ENCODE data around the gene AEBP1. TPM values are rescaled to one million over a fixed set of nuclear protein-coding genes. Genes with fewer than 3 reads are reported as not detected.

The AEBP1 gene
- total RNA-seq: under 1 TPM; 0.30 to 0.38 TPM

DNA sequence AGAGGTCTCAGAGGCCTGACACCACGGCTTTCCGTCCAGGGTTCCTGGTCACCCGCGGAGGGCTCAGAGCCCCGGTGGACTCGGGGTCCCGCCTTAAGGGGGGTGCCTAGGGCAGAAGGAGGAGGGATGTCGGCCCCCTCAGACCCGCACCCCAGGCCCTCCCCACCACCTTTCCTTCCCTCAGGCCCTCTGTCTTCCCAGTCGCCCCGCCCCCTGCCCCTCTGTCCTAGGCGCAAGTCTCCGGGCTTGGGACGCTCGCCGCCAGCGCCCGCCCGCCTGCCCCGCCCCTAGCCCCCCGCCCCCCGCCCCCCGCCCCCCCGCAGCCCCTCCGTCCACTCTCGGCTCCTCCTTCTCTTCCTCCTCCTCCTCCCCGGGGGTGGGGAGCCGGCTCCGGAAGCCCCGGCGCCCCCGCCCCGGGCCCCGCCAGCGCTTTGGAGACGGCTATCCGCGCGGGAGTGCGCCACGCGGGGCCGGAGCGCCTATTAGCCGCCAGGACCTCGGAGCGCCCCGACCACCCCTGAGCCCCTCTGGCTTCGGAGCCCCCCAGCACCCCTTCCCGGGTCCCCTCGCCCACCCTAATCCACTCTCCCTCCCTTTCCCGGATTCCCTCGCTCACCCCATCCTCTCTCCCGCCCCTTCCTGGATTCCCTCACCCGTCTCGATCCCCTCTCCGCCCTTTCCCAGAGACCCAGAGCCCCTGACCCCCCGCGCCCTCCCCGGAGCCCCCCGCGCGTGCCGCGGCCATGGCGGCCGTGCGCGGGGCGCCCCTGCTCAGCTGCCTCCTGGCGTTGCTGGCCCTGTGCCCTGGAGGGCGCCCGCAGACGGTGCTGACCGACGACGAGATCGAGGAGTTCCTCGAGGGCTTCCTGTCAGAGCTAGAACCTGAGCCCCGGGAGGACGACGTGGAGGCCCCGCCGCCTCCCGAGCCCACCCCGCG, at the start of gene AEBP1:
TSS of gene AEBP1 (plus strand) at position 423 of the 937 bp plus-strand sequence. CDS start at position 744, 321 bp downstream.
- Mint-ChIP-seq H3K9me3 (no peaks in the 10 kb centered on the region), H3K4me3 (no peak within 1 kb of the TSS), H3K36me3 (ENCODE audit: low read depth) (no peaks in the 10 kb centered on the region), H3K27me3 (peaks cover 33% of the 10 kb centered on the region), H3K27ac (no peak within 1 kb of the TSS), H3K4me1 (peaks cover 4% of the 10 kb centered on the region)
- CTCF ChIA-PET: no interaction called here
- POLR2A ChIA-PET: interaction anchor here (1.0 to 1.6 kb wide), 3 partner anchors 12 to 60 kb away, joined by 3 to 8 read pairs (median 3); partner anchors contain the start of genes DBNL and POLD2
- no peak for DNase-seq

DNA sequence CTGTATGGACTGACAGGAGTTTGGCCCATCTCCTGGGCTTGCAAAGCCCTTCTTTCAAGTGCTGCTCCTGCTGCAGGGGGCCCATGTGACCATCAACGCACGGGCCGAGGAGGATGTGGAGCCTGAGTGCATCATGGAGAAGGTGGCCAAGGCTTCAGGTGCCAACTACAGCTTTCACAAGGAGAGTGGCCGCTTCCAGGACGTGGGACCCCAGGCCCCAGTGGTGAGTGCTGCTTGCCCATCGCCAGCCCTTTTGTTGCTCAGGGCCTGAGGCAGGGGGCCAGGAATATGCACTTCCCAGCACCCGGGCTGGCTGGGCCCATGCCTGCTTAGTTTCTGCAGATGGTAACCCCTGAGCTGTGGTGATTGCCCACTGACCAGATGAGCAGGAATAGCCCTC, 47.5 kb upstream of the AEBP1 start:
- no peak overlapping the region for H3K4me3 Mint-ChIP-seq
- no peak for DNase-seq
- CTCF ChIA-PET: no interaction called here

DNA sequence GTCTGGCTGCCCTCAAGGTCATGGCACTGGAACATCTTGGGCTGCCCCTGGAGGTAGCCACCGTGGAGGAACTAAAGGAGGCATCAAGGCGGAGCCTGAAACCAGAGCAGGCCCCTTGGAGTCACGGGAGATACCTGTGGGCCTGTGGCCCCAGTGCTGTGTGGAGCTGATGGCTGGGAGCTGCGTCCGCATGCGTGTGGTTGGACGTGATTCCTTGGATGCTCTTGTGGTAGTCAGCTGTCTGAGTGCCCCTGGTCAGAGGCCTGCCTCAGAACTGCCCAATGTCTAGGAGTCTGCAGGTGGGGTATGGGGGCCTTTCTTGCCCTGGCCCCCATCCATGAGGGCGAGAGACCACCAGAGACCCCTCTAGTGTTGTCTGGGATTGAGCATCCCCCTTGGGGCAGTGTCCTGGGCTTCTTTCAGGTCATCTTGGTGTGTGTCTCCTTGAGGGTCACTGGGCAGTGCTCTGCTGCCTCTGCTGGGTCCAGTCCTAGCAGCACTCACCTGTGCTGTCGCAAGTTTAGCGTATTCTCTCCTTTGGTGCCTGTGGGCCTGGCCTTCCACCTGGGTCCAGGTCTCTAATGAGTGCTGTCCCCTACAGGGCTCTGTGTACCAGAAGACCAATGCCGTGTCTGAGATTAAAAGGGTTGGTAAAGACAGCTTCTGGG, 46.8 kb upstream of the AEBP1 start:
- Mint-ChIP-seq H3K36me3 (ENCODE audit: low read depth) (peaks cover 78% of the 10 kb centered on the region), H3K27ac (no peak overlapping the region), H3K4me3 (no peak overlapping the region), H3K9me3 (no peaks in the 10 kb centered on the region), H3K4me1 (peaks cover 12% of the 10 kb centered on the region), H3K27me3 (no peaks in the 10 kb centered on the region)
- DNase-seq: no peak
- ChIA-PET POLR2A (interaction anchor here (1.3 to 2.8 kb wide), 2 partner anchors 9 to 12 kb away, joined by 7 to 10 read pairs; partner anchors contain the start of gene DBNL), CTCF (no interaction called here)

More for the DNA sequence above, 47.5 kb upstream of the AEBP1 start:
- Mint-ChIP-seq H3K27me3 (no peaks in the 10 kb centered on the region), H3K4me1 (peaks cover 16% of the 10 kb centered on the region), H3K36me3 (ENCODE audit: low read depth) (peaks cover 82% of the 10 kb centered on the region), H3K9me3 (no peaks in the 10 kb centered on the region), H3K27ac (no peak overlapping the region)
- POLR2A ChIA-PET: no interaction called here

DNA sequence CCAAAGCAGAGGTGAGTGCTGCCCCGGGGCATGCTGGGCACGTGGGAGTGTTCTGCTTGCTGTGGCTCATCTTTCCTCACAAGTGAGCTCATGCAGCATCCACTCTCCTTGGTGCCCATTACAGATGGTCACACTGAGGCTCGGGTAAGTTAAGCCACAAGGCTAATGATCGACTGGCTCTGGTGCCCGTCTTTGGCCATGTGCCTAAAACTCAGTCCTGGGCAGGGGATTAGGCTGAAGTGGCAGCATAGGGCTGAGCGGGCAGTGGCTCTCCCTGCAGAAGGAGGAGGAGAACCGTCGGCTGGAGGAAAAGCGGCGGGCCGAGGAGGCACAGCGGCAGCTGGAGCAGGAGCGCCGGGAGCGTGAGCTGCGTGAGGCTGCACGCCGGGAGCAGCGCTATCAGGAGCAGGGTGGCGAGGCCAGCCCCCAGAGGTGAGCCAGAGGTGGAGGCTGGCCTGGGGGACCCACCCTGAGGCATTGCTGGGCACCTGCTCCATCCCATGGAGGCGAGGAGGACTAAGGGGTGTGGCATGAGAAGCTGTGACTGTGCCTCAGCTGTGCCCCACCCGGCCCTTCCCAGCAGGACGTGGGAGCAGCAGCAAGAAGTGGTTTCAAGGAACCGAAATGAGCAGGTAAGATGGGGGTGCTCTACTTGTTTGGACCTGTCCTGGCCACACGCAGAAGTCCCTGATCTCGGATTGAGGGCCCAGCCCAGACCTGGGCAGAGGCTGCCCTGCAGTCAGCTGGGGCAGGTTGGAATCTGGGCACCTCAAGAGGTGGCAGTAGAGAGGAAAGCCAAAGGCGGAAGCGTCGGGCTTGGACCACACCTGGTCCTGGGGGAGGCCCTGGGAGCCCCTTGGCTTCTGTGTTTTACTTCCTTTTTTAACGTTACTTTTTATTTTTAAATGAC, 46.0 kb upstream of the AEBP1 start:
- DNase-seq: no peak
- no peaks in the 10 kb centered on the region for H3K27me3 Mint-ChIP-seq
- H3K4me1 Mint-ChIP-seq: peaks cover 10% of the 10 kb centered on the region
- no peaks in the 10 kb centered on the region for H3K9me3 Mint-ChIP-seq
- CTCF ChIA-PET: interaction anchor here (1.2 kb wide), 1 partner anchor 38 kb away, joined by 3 read pairs; no protein-coding TSS in a partner anchor
- POLR2A ChIA-PET: interaction anchor here (1.2 to 2.8 kb wide), 3 partner anchors 10 to 13 kb away, joined by 4 to 10 read pairs (median 7); partner anchors contain the start of gene DBNL
- no peak overlapping the region for H3K4me3 Mint-ChIP-seq
- H3K36me3 Mint-ChIP-seq (ENCODE audit: low read depth): peaks cover 74% of the 10 kb centered on the region
- no peak overlapping the region for H3K27ac Mint-ChIP-seq

DNA sequence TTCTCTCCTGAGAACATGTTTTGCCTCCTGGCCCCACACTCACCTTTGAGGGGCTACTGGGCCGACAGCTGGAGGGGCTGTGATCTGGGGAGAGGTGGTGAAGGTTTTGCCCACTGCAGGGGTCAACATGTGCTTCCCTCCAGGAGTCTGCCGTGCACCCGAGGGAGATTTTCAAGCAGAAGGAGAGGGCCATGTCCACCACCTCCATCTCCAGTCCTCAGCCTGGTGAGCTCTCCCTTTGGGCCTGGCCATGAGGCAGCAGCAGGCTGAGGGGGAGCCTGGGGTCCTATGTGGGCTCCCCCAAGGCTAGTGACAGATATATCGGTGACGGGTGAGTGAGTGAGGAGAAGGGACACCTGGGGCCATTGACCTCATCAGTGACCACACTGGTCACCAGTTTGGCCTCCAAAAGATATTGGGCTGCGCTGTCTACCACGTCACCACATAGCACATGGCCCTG, 45.4 kb upstream of the AEBP1 start:
- no peaks in the 10 kb centered on the region for H3K9me3 Mint-ChIP-seq
- H3K27ac Mint-ChIP-seq: no peak overlapping the region
- CTCF ChIA-PET: interaction anchor here (1.2 kb wide), 1 partner anchor 39 kb away, joined by 3 read pairs; no protein-coding TSS in a partner anchor
- POLR2A ChIA-PET: interaction anchor here (1.2 to 2.8 kb wide), 3 partner anchors 9 to 14 kb away, joined by 4 to 10 read pairs (median 7); partner anchors contain the start of gene DBNL
- no peak for DNase-seq
- H3K27me3 Mint-ChIP-seq: no peaks in the 10 kb centered on the region
- H3K36me3 Mint-ChIP-seq (ENCODE audit: low read depth): peaks cover 71% of the 10 kb centered on the region
- H3K4me3 Mint-ChIP-seq: no peak overlapping the region
- peaks cover 10% of the 10 kb centered on the region for H3K4me1 Mint-ChIP-seq

DNA sequence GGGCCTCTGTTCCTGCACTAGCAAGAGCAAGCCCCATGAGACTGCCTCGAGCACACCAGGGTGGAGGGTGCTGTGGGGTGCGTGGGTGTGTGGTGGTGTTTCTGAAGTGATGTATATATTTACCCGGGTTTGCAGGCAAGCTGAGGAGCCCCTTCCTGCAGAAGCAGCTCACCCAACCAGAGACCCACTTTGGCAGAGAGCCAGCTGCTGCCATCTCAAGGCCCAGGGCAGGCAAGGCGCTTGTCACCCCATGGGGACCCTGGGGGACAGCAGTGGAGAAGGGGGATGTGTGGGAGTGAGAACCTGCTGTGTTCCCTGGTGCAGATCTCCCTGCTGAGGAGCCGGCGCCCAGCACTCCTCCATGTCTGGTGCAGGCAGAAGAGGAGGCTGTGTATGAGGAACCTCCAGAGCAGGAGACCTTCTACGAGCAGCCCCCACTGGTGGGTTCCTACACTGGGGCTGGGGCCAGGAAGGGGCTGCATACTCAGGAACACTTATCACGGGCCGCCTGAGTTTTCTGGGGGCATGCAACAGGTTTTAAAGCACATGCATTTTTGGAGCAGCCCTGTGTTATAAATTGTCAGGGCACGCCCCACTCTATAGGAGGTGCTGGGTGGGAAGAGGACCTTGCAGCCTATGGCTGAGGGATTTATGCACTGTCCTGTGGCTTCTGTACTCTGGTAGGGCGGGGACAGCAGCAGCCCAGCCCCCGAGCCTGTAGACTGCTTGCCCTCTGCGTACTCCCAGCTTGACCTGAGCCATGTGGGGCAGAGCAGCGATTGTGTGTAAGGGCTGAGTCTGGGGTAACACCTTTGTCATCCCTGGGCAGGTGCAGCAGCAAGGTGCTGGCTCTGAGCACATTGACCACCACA, 44.7 kb upstream of the AEBP1 start:
- POLR2A ChIA-PET: interaction anchor here (1.0 to 2.8 kb wide), 3 partner anchors 8 to 15 kb away, joined by 3 to 10 read pairs (median 4); partner anchors contain the start of gene DBNL
- Mint-ChIP-seq H3K9me3 (no peaks in the 10 kb centered on the region), H3K4me1 (peaks cover 10% of the 10 kb centered on the region), H3K27me3 (no peaks in the 10 kb centered on the region), H3K27ac (no peak overlapping the region), H3K4me3 (no peak overlapping the region), H3K36me3 (ENCODE audit: low read depth) (peaks cover 68% of the 10 kb centered on the region)
- CTCF ChIA-PET: interaction anchor here (1.2 kb wide), 1 partner anchor 40 kb away, joined by 3 read pairs; no protein-coding TSS in a partner anchor
- DNase-seq: no peak

DNA sequence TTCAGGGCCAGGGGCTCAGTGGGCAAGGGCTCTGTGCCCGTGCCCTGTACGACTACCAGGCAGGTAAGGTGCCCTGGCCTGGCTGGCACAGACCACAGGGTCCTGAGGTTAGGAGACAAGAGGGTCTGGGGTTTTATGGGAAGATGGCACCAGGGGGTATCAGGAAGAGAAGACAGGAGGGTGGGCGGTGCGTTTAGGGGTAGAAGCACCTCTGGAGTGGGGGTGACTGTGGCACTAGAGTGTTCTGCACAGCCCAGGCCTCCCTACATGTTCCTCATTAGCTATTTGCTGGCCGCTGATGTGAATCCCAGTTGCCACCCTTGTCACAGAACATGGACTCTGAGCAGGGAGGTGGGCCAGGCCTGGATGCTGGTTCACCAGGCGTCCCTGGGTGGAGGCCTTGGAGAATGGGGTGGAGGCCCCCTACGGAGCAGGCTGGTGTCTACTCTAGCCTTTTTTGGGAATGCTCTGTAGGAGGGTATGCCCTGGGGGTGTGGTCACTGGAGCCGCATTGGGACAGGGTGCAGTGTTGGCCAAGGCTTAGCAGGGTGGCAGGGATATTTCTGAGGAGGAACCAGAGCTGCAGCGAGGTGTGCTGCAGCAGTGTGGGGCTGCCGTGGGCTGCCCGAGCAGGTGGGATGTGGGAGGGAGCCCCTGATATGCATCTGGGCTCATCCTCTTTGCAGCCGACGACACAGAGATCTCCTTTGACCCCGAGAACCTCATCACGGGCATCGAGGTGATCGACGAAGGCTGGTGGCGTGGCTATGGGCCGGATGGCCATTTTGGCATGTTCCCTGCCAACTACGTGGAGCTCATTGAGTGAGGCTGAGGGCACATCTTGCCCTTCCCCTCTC, 43.8 kb upstream of the AEBP1 start:
- Mint-ChIP-seq H3K9me3 (no peaks in the 10 kb centered on the region), H3K27me3 (no peaks in the 10 kb centered on the region), H3K4me1 (peaks cover 8% of the 10 kb centered on the region), H3K4me3 (no peak overlapping the region), H3K27ac (no peak overlapping the region), H3K36me3 (ENCODE audit: low read depth) (peaks cover 63% of the 10 kb centered on the region)
- no peak for DNase-seq
- ChIA-PET CTCF (no interaction called here), POLR2A (interaction anchor here (1.0 to 2.8 kb wide), 3 partner anchors 9 to 15 kb away, joined by 3 to 10 read pairs (median 6); partner anchors contain the start of gene DBNL)

DNA sequence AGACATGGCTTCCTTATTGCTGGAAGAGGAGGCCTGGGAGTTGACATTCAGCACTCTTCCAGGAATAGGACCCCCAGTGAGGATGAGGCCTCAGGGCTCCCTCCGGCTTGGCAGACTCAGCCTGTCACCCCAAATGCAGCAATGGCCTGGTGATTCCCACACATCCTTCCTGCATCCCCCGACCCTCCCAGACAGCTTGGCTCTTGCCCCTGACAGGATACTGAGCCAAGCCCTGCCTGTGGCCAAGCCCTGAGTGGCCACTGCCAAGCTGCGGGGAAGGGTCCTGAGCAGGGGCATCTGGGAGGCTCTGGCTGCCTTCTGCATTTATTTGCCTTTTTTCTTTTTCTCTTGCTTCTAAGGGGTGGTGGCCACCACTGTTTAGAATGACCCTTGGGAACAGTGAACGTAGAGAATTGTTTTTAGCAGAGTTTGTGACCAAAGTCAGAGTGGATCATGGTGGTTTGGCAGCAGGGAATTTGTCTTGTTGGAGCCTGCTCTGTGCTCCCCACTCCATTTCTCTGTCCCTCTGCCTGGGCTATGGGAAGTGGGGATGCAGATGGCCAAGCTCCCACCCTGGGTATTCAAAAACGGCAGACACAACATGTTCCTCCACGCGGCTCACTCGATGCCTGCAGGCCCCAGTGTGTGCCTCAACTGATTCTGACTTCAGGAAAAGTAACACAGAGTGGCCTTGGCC, 43.0 kb upstream of the AEBP1 start:
- ChIA-PET POLR2A (interaction anchor here (1.4 to 2.3 kb wide), 2 partner anchors 11 to 17 kb away, joined by 5 to 6 read pairs; partner anchors contain the start of gene DBNL), CTCF (no interaction called here)
- H3K4me3 Mint-ChIP-seq: no peak overlapping the region
- no peaks in the 10 kb centered on the region for H3K27me3 Mint-ChIP-seq
- H3K27ac Mint-ChIP-seq: no peak overlapping the region
- DNase-seq: no peak
- peaks cover 55% of the 10 kb centered on the region for H3K36me3 Mint-ChIP-seq (ENCODE audit: low read depth)
- no peaks in the 10 kb centered on the region for H3K9me3 Mint-ChIP-seq
- peaks cover 7% of the 10 kb centered on the region for H3K4me1 Mint-ChIP-seq

DNA sequence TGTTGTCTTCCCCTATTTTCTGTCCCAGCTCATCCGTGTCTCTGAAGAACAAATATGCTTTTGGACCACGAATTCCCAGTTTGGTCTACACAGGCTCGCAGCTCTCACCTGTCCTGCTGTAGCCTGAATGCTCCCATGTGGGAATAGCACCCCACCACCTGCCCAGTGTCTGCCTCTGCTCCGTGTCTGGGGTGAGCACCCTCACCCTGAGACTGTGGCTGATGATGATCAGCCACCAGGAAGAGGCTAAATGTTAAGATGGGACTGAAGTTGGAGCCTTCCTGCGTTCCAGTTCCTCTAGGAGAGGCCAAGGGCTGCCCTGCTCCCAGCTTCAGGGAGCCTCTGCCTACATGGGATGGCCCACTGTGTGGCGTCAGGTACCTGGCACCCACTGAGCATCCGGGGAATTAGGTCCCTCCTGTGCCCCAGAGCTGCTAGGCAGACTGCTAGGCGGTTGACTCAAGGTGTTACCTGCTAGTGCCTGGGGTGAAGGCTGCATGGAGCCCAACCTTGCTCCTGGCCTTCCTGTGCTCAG, 42.4 kb upstream of the AEBP1 start:
- Mint-ChIP-seq H3K4me1 (peaks cover 7% of the 10 kb centered on the region), H3K9me3 (no peaks in the 10 kb centered on the region), H3K27me3 (no peaks in the 10 kb centered on the region), H3K4me3 (no peak overlapping the region), H3K27ac (no peak overlapping the region), H3K36me3 (ENCODE audit: low read depth) (peaks cover 49% of the 10 kb centered on the region)
- CTCF ChIA-PET: no interaction called here
- DNase-seq: no peak
- POLR2A ChIA-PET: interaction anchor here (1.0 to 2.3 kb wide), 3 partner anchors 9 to 17 kb away, joined by 3 to 6 read pairs (median 5); partner anchors contain the start of gene DBNL

DNA sequence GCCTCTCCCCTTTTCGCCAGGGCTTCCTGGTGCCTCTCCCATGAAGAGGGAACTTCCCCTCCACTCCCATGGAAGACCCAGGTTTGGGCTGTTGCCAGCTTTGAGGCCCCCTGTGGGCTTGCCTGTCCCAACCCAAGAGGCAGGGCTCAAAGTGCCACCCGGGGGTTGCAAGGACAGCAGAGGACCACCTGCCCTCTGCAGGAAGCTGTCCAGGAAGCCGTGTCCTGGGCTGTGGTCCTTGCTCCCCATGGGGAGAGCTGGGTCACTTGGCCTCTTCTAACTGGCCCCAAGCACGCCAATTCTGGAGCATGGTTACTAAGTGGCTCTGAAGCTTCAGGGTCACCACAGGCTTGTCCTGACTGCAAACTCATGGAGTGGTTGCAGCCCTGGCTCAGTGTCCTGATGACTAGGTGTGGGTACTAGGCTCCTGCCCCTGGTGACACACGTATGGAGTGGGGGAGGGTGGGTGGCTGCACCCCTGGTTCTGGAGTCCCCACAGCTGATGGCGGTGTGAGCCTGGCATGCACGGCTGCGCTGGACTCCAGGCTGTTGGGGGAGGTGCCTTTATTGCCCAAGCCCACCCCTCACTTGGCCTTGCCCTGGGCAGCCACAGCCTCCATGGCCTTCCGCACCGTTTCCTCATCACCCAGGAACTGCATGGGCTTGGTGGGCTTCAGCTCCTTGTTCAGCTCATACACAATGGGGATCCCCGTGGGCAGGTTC, 41.8 kb upstream of the AEBP1 start:
- ChIA-PET CTCF (no interaction called here), POLR2A (interaction anchor here (1.0 to 6.6 kb wide), 4 partner anchors 9 to 18 kb away, joined by 3 to 73 read pairs (median 6); partner anchors contain the start of gene DBNL)
- Mint-ChIP-seq H3K27me3 (no peaks in the 10 kb centered on the region), H3K36me3 (ENCODE audit: low read depth) (peaks cover 44% of the 10 kb centered on the region), H3K9me3 (no peaks in the 10 kb centered on the region), H3K27ac (no peak overlapping the region), H3K4me1 (peaks cover 7% of the 10 kb centered on the region), H3K4me3 (no peak overlapping the region)
- DNase-seq: no peak

All from activated CD4-positive, alpha-beta memory T cell treated with anti-CD3 and anti-CD28 coated beads, Interleukin-2, amount 10 ng/mL, durations not matched to agents 7 days and 5 days (primary cell).